K562 (cell line): Measurements from ENCODE around the gene FAM78A. TPM values are rescaled to one million over a fixed set of nuclear protein-coding genes. Genes with fewer than 3 reads are reported as not detected.

Experiments
- ATAC-seq: fragments of 200-7000 bp; cut with Tn5 transposase; 3 replicates; pipeline ENCODE4 v1.9.1; 2020; ENCODE audit warnings: moderate library complexity
- BruUV-seq: library from RNA; stranded (reverse); fragments of 400-500 nt; replicated peaks from 2 replicates; lab custom pipeline; 2021; lab: Mats Ljungman, UMichigan
- CTCF ChIA-PET: fragments of 300-600 bp; formaldehyde crosslinking; extraction: SDS; loops from one replicate; lab custom pipeline; 2021; ENCODE audit warnings: low intra/inter-chr PET ratio; lab: Yijun Ruan, JAX
- POLR2A ChIA-PET: fragments of 300-600, 350-650 bp; sonication (Branson Sonifier 250); formaldehyde crosslinking; extraction: SDS; loops from one replicate; lab custom pipeline; 2021; ENCODE audit warnings: antibody characterized with exemption, inconsistent platforms; lab: Yijun Ruan, JAX
- DNase-seq, 4 experiments: peaks; one replicate each; pipeline versions ENCODE4 v3.0.0 to v3.0.0-alpha.2; 2011 to 2018; ENCODE audit warnings: low spot score in 3 of 4, mixed read lengths in 3 of 4; ENCODE audit errors: extremely low read depth in 1 of 4
- FAIRE-seq: peaks from 2 replicates; lab custom pipeline; 2011; peaks lifted over from hg19 to GRCh38; lab: Jason Lieb, UNC
- H2AFZ ChIP-seq: 2 replicates; pipeline ENCODE4 v1.6.0; 2011; ENCODE audit warnings: low read depth, low read length, control low read depth, inconsistent platforms
- H3K27ac ChIP-seq: fragments of 200-600 bp; 3 replicates; pipeline ENCODE4 v1.8.0; 2011; ENCODE audit warnings: low read depth, mild to moderate bottlenecking, control low read depth, inconsistent platforms, low read length, moderate library complexity, mixed read lengths; ENCODE audit errors: extremely low read depth
- H3K27me3 ChIP-seq, 2 experiments: fragments of 300-600 bp in 1 of 2; 2 replicates in 1 of 2; 3 replicates in 1 of 2; pipeline versions ENCODE4 v1.6.0 to v1.8.0; 2011; ENCODE audit warnings: inconsistent platforms in 2 of 2, low read length in 2 of 2, mild to moderate bottlenecking in 1 of 2, mixed read lengths in 1 of 2, moderate library complexity in 1 of 2; ENCODE audit not compliant: control insufficient read depth in 2 of 2, insufficient read depth in 2 of 2
- H3K36me3 ChIP-seq: fragments of 300-600 bp; 3 replicates; pipeline ENCODE4 v1.8.0; 2011; ENCODE audit warnings: mild to moderate bottlenecking, low read length, inconsistent platforms; ENCODE audit not compliant: control insufficient read depth, insufficient read depth
- H3K4me1 ChIP-seq, 2 experiments: fragments of 200-600 bp in 1 of 2; replicated peaks in 1 of 2; 2 replicates in 1 of 2; 3 replicates in 1 of 2; pipeline versions ENCODE4 v1.5.1 to v1.8.0; 2011; ENCODE audit warnings: inconsistent platforms in 2 of 2, low read length in 2 of 2, mild to moderate bottlenecking in 1 of 2, mixed read lengths in 1 of 2, moderate library complexity in 1 of 2; ENCODE audit not compliant: control insufficient read depth in 2 of 2, insufficient read depth in 2 of 2
- H3K4me2 ChIP-seq: 2 replicates; pipeline ENCODE4 v1.6.1; 2011; ENCODE audit warnings: low read length, control low read depth, inconsistent platforms, mixed read lengths; ENCODE audit not compliant: insufficient read depth
- H3K4me3 ChIP-seq: fragments of 200-600 bp; sonication (generic), shearing (Covaris generic); 2 replicates; pipeline ENCODE4 v1.5.1; 2016; ENCODE audit warnings: control low read depth, inconsistent platforms
- H3K79me2 ChIP-seq: fragments of 200-600 bp; 3 replicates; pipeline ENCODE4 v1.8.0; 2011; ENCODE audit warnings: low read length, inconsistent platforms; ENCODE audit not compliant: control insufficient read depth, insufficient read depth
- H3K9ac ChIP-seq, 2 experiments: 2 replicates each; pipeline versions ENCODE4 v1.6.0 to v1.6.1; 2011; ENCODE audit warnings: low read depth in 2 of 2, low read length in 2 of 2, control low read depth in 1 of 2, inconsistent platforms in 1 of 2, mild to moderate bottlenecking in 1 of 2, mixed read lengths in 1 of 2; ENCODE audit not compliant: insufficient read depth in 1 of 2
- H3K9me1 ChIP-seq: one replicate; pipeline ENCODE4 v1.6.0; 2011; ENCODE audit warnings: inconsistent platforms, mild to moderate bottlenecking, low read length, moderate library complexity; ENCODE audit not compliant: control insufficient read depth, insufficient read depth
- H3K9me3 ChIP-seq: replicated peaks from 2 replicates; pipeline ENCODE4 v1.5.1; 2011; ENCODE audit warnings: low read depth, low read length, inconsistent platforms; ENCODE audit not compliant: control insufficient read depth, insufficient read depth
- H4K20me1 ChIP-seq: replicated peaks from 2 replicates; pipeline ENCODE4 v1.6.1; 2011; ENCODE audit warnings: low read length, inconsistent platforms, mixed read lengths; ENCODE audit not compliant: control insufficient read depth, insufficient read depth
- CHD2 ChIP-seq: IDR thresholded peaks from 2 replicates; pipeline ENCODE4 v1.6.1; 2011; ENCODE audit warnings: low read depth, low read length
- MYNN ChIP-seq, 2 experiments: sonication (generic); formaldehyde crosslinking in 1 of 2; IDR thresholded peaks; 2 replicates each; pipeline versions ENCODE4 v1.5.0 to v1.6.1; 2016 to 2020; ENCODE audit warnings: antibody characterized with exemption in 1 of 2, missing genetic modification reagents in 1 of 2
- ZNF644 ChIP-seq: fragments of 200-800 bp; sonication (Bioruptor generic); IDR thresholded peaks from 2 replicates; pipeline ENCODE4 v1.6.1; 2016; ENCODE audit warnings: low read depth, missing genetic modification characterization, missing compliant biosample characterization
- WGBS: fragments of 100-300 bp; shearing (Covaris generic); methylation state at CpG from one replicate; pipeline ENCODE4 v1.1.6; 2016; ENCODE audit warnings: low coverage, mixed read lengths; ENCODE audit not compliant: insufficient coverage; ENCODE audit errors: missing lambda C conversion rate; 5-methylcytosine and 5-hydroxymethylcytosine counted together
- in situ Hi-C: fragments of 300-500 bp; cut with MboI; formaldehyde crosslinking; loops from 4 replicates; pipeline ENCODE4 v1.15.0; 2018; ENCODE audit warnings: inconsistent platforms, mixed read lengths
- intact Hi-C: fragments of 100-400 bp; cut with micrococcal nuclease; formaldehyde crosslinking; loops from 2 replicates; pipeline ENCODE4 v1.14.2; 2022
- polyA plus RNA-seq, 8 experiments: library from polyadenylated mRNA; depleted of rRNA in 4 of 8; stranded (reverse) in 5 of 8; unstranded in 3 of 8; fragments of >200 nt; fragmentation: Nextera tagmentation in 2 of 8; fragmentation: Illumina TruSeq in 1 of 8; extraction: Ambion mirVana in 2 of 8; extraction: Trizol in 1 of 8; gene quantifications; 2 replicates each; pipeline versions ENCODE4 v1.2.1 to v1.2.3, GENCODE V29; 2011 to 2014; ENCODE audit warnings: inconsistent platforms in 1 of 8, missing spikeins in 1 of 8
- total RNA-seq, 7 experiments: library from RNA; depleted of rRNA in 6 of 7; stranded (reverse); fragments of >200 nt in 6 of 7; fragmentation: Illumina TruSeq in 2 of 7; extraction: Trizol in 2 of 7; gene quantifications; 2 replicates each; pipeline versions ENCODE4 v1.2.1 to v1.2.3, GENCODE V29; 2011 to 2021; ENCODE audit warnings: low replicate concordance in 1 of 7

The FAM78A gene
- total and polyA plus RNA-seq, 9 of the 15 experiments (the other 6 are each of a cell fraction or from before 2014, with no cell fraction given) = 0.56 to 103 (median 55.2) TPM

- intact Hi-C loops (loop anchor here (10.0 kb wide), 1 partner anchor 1061 kb away; no protein-coding TSS in a partner anchor), in situ Hi-C loops (loop anchor here (25.0 kb wide), 1 partner anchor 591 kb away; no protein-coding TSS in a partner anchor)
- Histone ChIP-seq H3K9me3 (no peaks in the 10 kb centered on the region), H3K27me3 (no peaks in the 10 kb centered on the region), H2AFZ (no peak overlapping the region), H3K4me1 (peaks cover 8 to 51% of the 10 kb centered on the region in 2 experiments), H3K27ac (no peak overlapping the region), H3K9ac (peak overlapping the region in 1 of 2 experiments; percentile 83; a peak in 1 of 4 replicates), H4K20me1 (no peaks in the 10 kb centered on the region), H3K4me2 (no peak overlapping the region), H3K9me1 (peaks cover 4% of the 10 kb centered on the region), H3K79me2 (no peaks in the 10 kb centered on the region), H3K36me3 (no peaks in the 10 kb centered on the region), H3K4me3 (no peak overlapping the region)
- ChIA-PET CTCF (no interaction called here), POLR2A (no interaction called here)
- no TSS peak for BruUV-seq
- FAIRE-seq (peak; percentile 19), DNase-seq (no peak), ATAC-seq (no peak)
- TF ChIP-seq ZNF644 (tag) = no peak
- TF ChIP-seq MYNN (IDR thresholded peaks at IDR 0.05) = no peak
- TF ChIP-seq MYNN (CRISPR knock-in tag; IDR thresholded peaks at IDR 0.05) = no peak
- no peak for TF ChIP-seq CHD2
- 59% methylated on average over 9 of the region's 11 CpGs for WGBS
Measured at GRCh38 chr9:131303381-131304321, 27.3 kb upstream of the FAM78A start.
